SHP77 (cell line): ENCODE results near the gene TECTA.

Experiments used
- DNase-seq, 2 experiments: peaks; one replicate each; lab custom pipeline; 2025; lab: John Stamatoyannopoulos, UW

Gene TECTA

GRCh38 chr11:121100943-121101342 lies at the start of gene TECTA:
Gene TECTA, plus strand, starts transcription at chr11:121101243. Its CDS starts 1,423 bp downstream, at chr11:121102666.
- no peak for DNase-seq

- DNase-seq, result no peak
Measured at GRCh38 chr11:121053244-121053643, 47.8 kb upstream of the TECTA start.

GRCh38 chr11:121054266-121054665 lies 46.8 kb upstream of the TECTA start:
- DNase-seq, result no peak

GRCh38 chr11:121055076-121055475 lies 46.0 kb upstream of the TECTA start:
- DNase-seq, result no peak

GRCh38 chr11:121057922-121058321 lies 43.1 kb upstream of the TECTA start:
- no peak for DNase-seq

- no peak for DNase-seq
Measured at GRCh38 chr11:121058941-121059340, 42.1 kb upstream of the TECTA start.

GRCh38 chr11:121059605-121060004 lies 41.4 kb upstream of the TECTA start:
- DNase-seq, result no peak

GRCh38 chr11:121063728-121064127 lies 37.3 kb upstream of the TECTA start:
- no peak for DNase-seq

- DNase-seq, result no peak
Measured at GRCh38 chr11:121066623-121067022, 34.4 kb upstream of the TECTA start.

- no peak for DNase-seq
Measured at GRCh38 chr11:121067026-121067425, 34.0 kb upstream of the TECTA start.

- peak in 1 of 2 experiments; percentile 1 for DNase-seq
Measured at GRCh38 chr11:121067453-121067852, 33.6 kb upstream of the TECTA start.

- no peak for DNase-seq
Measured at GRCh38 chr11:121067962-121068647, 32.9 kb upstream of the TECTA start.

GRCh38 chr11:121068787-121069186 lies 32.3 kb upstream of the TECTA start:
- no peak for DNase-seq

- no peak for DNase-seq
Measured at GRCh38 chr11:121070951-121071845, 29.8 kb upstream of the TECTA start.

GRCh38 chr11:121071846-121072450 lies 29.1 kb upstream of the TECTA start:
- no peak for DNase-seq

- no peak for DNase-seq
Measured at GRCh38 chr11:121081321-121081720, 19.7 kb upstream of the TECTA start.

GRCh38 chr11:121082219-121082618 lies 18.8 kb upstream of the TECTA start:
- no peak for DNase-seq

GRCh38 chr11:121082670-121083069 lies 18.4 kb upstream of the TECTA start:
- no peak for DNase-seq

GRCh38 chr11:121086866-121087265 lies 14.2 kb upstream of the TECTA start:
- no peak for DNase-seq

- DNase-seq, result no peak
Measured at GRCh38 chr11:121089566-121089965, 11.5 kb upstream of the TECTA start.

- DNase-seq, result no peak
Measured at GRCh38 chr11:121090145-121090721, 10.8 kb upstream of the TECTA start.

GRCh38 chr11:121091492-121092152 lies 9.4 kb upstream of the TECTA start:
- DNase-seq, result no peak
